Adrenal gland (tissue), 12 donors: ENCODE measurements around the gene ERC2. TPM values are rescaled to one million over a fixed set of nuclear protein-coding genes. Genes with fewer than 3 reads are reported as not detected.
A peak's percentile ranks its signal among the peaks of the same experiment; 100 is the strongest.

ENCODE experiments used
- DNase-seq, 7 donors: peaks; one replicate each; pipeline ENCODE4 v3.0.0-alpha.2; 2019 to 2020
- H3K27ac ChIP-seq, 5 donors: fragments of 200-600 bp; sonication (generic) in 4 of 5; 1 replicate in 3 of 5; 2 replicates in 2 of 5; pipeline versions ENCODE4 v1.5.1 to v1.8.0; 2016 to 2020; ENCODE audit warnings: mild to moderate bottlenecking in 1 of 5
- H3K27me3 ChIP-seq: fragments of 200-600 bp; 2 replicates; pipeline ENCODE4 v1.8.0; 2021
- H3K36me3 ChIP-seq, 2 donors: fragments of 200-600 bp; replicated peaks in 1 of 2; 1 replicate in 1 of 2; 2 replicates in 1 of 2; pipeline versions ENCODE4 v1.5.1 to v1.8.0; 2018 to 2022
- H3K4me1 ChIP-seq, 2 donors: fragments of 200-600 bp; replicated peaks in 1 of 2; 1 replicate in 1 of 2; 2 replicates in 1 of 2; pipeline versions ENCODE4 v1.5.1 to v1.8.0; 2018 to 2021
- H3K4me3 ChIP-seq, 4 donors: fragments of 200-600 bp; sonication (generic) in 3 of 4; one replicate each; pipeline ENCODE4 v1.5.1; 2016 to 2018
- H3K9me3 ChIP-seq, 3 donors: fragments of 200-600 bp; sonication (generic) in 1 of 3; replicated peaks in 1 of 3; 1 replicate in 2 of 3; 2 replicates in 1 of 3; pipeline versions ENCODE4 v1.5.1 to v1.8.0; 2016 to 2021
- POLR2A ChIP-seq, 2 donors: fragments of 450-650 bp; IDR thresholded peaks; one replicate each; pipeline ENCODE4 v1.6.1; 2017; ENCODE audit warnings: antibody characterized with exemption in 2 of 2, mild to moderate bottlenecking in 2 of 2, moderate library complexity in 1 of 2
- WGBS, 4 donors: extraction: QIAGEN DNeasy Blood & Tissue Kit in 2 of 4; methylation state at CpG; one replicate each; pipeline versions ENCODE4 v1.1.5 to v1.1.7; 2013 to 2017; 5-methylcytosine and 5-hydroxymethylcytosine counted together
- intact Hi-C, 2 donors: fragments of 100-400 bp; cut with DNase I; formaldehyde crosslinking; loops; one replicate each; pipeline versions ENCODE4 v1.14.1 to v1.15.0; 2022 to 2023
- polyA plus RNA-seq, 3 donors: library from polyadenylated mRNA; stranded (reverse); fragments of 200-250 nt in 2 of 3; fragments of 350-450 nt in 1 of 3; fragmentation: Illumina TruSeq in 1 of 3; extraction: RNeasy Lipid Tissue Mini Kit (QIAGEN cat#74804) in 1 of 3; gene quantifications; one replicate each; pipeline ENCODE4 v1.2.3, GENCODE V29; 2013 to 2014
- total RNA-seq, 9 donors: library from RNA; depleted of rRNA in 4 of 9; stranded (reverse); fragments of >200 nt in 4 of 9; fragments of 120-200 nt in 1 of 9; fragmentation: NEBNext Ultra II Directional in 1 of 9; extraction: Animal tissue kit (Norgen Biotek cat#: 25700) in 1 of 9; gene quantifications; one replicate each; pipeline versions ENCODE4 v1.1.0 to v1.2.4, GENCODE V29; 2013 to 2023
- TF ChIP-seq, protein P1 (sequence below), 6 experiments: fragments of 450-650 bp in 4 of 6; fragments of 200-600 bp in 2 of 6; sonication (generic) in 1 of 6; IDR thresholded peaks; 1 replicate in 5 of 6; 2 replicates in 1 of 6; pipeline versions ENCODE4 v1.5.1 to v1.8.0; 2016 to 2021; ENCODE audit warnings: antibody characterized with exemption in 6 of 6, mild to moderate bottlenecking in 2 of 6, moderate library complexity in 1 of 6
- donor health status: healthy with polysubstance abuse.
- donor health status: Bipolar disorder and iron deficiency.
- donor health status: DM: yes; HTN: yes; CAD: no.
- donor health status: DM: no; HTN: no; CAD: no.
- donor health status: DM: no; HTN: no; CAD: no.
- donor health status: DM: yes; HTN: yes; CAD: no.

Gene ERC2
- total and polyA plus RNA-seq, 12 donors = 0.47 to 5.8 (median 1.5) TPM

- no peaks in the 10 kb centered on the region for H3K9me3 ChIP-seq
- intact Hi-C loops = no loop called here
Measured at GRCh38 chr3:55813268-55814097, 654.8 kb downstream of the ERC2 start.

DNA sequence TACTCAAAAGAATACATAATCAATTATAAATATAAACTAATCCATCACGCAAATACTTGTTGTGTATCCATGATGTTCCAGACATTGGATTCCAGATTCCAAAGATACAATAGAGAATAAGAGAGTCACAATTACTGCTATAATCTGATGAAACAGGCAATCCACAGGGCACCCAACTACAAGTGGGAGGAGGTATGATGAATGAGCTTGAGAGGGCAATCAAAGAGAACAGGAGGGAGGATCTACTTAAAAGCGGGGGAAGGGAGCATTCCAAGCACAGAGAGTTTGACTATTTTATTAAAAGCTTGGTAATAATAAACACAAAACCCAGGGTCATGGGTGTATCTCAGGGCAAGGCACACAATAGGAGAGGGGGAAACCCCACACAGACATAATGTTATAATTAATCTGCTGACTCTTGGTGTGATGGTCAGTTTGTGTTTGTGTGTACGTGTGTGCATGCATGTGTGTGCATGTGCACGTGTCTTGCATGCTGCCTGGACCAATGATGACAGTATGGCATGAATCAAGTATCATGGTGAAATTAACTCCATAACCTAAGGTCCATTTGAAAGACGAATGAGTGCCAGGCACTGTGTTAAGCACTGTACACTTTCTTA is 655.8 kb downstream of the ERC2 start:
- 65 to 86% (median 72%) methylated on average over 4 to 5 of the region's 5 CpGs for WGBS, 4 donors
- Histone ChIP-seq H3K27ac (no peak overlapping the region), H3K4me3 (no peak overlapping the region), H3K4me1 (no peaks in the 10 kb centered on the region), H3K36me3 (no peaks in the 10 kb centered on the region), H3K27me3 (no peaks in the 10 kb centered on the region), H3K9me3 (no peaks in the 10 kb centered on the region)
- TF ChIP-seq POLR2A (IDR thresholded peaks at IDR 0.05) = no peak
- intact Hi-C loops = no loop called here
- DNase-seq = no peak

More at GRCh38 chr3:55813268-55814097, 654.8 kb downstream of the ERC2 start:
- no peaks in the 10 kb centered on the region for H3K27me3 ChIP-seq
- DNase-seq = no peak
- WGBS, 4 donors = 68 to 78% (median 73%) methylated on average over 3 of the region's 3 CpGs
- H3K4me1 ChIP-seq = no peaks in the 10 kb centered on the region
- H3K4me3 ChIP-seq = no peak overlapping the region
- H3K27ac ChIP-seq = no peak overlapping the region
- no peak for TF ChIP-seq POLR2A (IDR thresholded peaks at IDR 0.05)
- TF ChIP-seq, protein P1, sequence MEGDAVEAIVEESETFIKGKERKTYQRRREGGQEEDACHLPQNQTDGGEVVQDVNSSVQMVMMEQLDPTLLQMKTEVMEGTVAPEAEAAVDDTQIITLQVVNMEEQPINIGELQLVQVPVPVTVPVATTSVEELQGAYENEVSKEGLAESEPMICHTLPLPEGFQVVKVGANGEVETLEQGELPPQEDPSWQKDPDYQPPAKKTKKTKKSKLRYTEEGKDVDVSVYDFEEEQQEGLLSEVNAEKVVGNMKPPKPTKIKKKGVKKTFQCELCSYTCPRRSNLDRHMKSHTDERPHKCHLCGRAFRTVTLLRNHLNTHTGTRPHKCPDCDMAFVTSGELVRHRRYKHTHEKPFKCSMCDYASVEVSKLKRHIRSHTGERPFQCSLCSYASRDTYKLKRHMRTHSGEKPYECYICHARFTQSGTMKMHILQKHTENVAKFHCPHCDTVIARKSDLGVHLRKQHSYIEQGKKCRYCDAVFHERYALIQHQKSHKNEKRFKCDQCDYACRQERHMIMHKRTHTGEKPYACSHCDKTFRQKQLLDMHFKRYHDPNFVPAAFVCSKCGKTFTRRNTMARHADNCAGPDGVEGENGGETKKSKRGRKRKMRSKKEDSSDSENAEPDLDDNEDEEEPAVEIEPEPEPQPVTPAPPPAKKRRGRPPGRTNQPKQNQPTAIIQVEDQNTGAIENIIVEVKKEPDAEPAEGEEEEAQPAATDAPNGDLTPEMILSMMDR (IDR thresholded peaks at IDR 0.05) = no peak
- H3K36me3 ChIP-seq = no peaks in the 10 kb centered on the region

DNA sequence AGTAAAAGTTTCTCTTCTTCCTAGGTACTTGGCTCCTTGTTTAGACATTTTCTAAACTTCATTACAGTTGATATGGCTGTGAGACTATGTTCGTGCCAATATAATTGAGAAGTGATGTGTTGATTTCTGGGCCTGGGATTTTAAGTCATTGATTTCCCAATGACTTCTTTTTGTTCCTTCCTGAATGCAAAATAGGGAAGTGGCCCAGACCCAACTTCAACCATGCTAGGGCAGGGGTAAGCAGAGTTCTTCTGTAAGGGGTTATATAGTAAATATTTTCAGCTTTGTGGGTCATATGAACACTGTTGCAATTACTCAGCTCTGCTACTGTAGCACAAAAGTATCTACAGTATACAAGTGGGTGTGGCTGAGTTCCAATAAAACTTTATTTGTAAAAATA is 661.1 kb downstream of the ERC2 start:
- no peaks in the 10 kb centered on the region for H3K27me3 ChIP-seq
- H3K9me3 ChIP-seq = no peaks in the 10 kb centered on the region
- intact Hi-C loops = no loop called here
- DNase-seq = no peak
- no peaks in the 10 kb centered on the region for H3K4me1 ChIP-seq
- H3K36me3 ChIP-seq = no peaks in the 10 kb centered on the region
- no peak overlapping the region for H3K4me3 ChIP-seq
- no peak overlapping the region for H3K27ac ChIP-seq
- 83 to 96% (median 93%) methylated on average over 1 of the region's 1 CpG for WGBS, 4 donors
- no peak for TF ChIP-seq POLR2A (IDR thresholded peaks at IDR 0.05)
- TF ChIP-seq, protein P1 (IDR thresholded peaks at IDR 0.05) = no peak

DNA sequence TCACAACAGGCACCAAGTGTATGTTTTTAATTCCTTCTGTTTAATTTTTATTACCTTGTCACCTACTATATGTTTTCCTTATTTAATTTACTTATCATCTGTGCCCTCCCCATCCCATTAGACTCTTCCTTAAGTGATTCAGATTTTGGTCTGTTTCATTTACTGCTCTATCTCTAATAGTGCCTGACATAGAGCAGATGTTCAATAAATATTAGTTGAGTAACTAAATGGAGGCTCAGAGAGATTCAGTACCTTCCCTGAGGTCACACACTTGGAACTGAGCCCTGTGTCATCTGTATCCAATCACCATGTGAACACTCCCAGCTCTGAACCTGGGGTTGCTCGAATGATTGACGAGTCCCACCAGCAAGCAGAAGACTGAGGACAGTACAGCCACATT is 663.1 kb downstream of the ERC2 start:
- no peaks in the 10 kb centered on the region for H3K27me3 ChIP-seq
- WGBS, 4 donors = 54 to 85% (median 81%) methylated on average over 2 of the region's 2 CpGs
- H3K27ac ChIP-seq = no peak overlapping the region
- H3K36me3 ChIP-seq = no peaks in the 10 kb centered on the region
- DNase-seq = peak in 1 of 7 donors; percentile 72
- TF ChIP-seq, protein P1 (IDR thresholded peaks at IDR 0.05) = no peak
- TF ChIP-seq POLR2A (IDR thresholded peaks at IDR 0.05) = no peak
- intact Hi-C loops = no loop called here
- no peaks in the 10 kb centered on the region for H3K9me3 ChIP-seq
- no peaks in the 10 kb centered on the region for H3K4me1 ChIP-seq
- H3K4me3 ChIP-seq = no peak overlapping the region
